ENCODE results near the gene RTKN.

- TF ChIP-seq CTCF (IDR thresholded peaks at IDR 0.05; ENCODE audit: borderline replicate concordance, extremely low read depth, low read length, poor library complexity, severe bottlenecking) (no peak), EZH2 (IDR thresholded peaks at IDR 0.05; ENCODE audit: borderline replicate concordance, low read depth, low read length, severe bottlenecking) (no peak)
Observed at GRCh38 chr2:74441690-74442482, at the start of gene RTKN.

All from DND-41 (cell line).